ENCODE measurements around the gene LRRC26.

DNA sequence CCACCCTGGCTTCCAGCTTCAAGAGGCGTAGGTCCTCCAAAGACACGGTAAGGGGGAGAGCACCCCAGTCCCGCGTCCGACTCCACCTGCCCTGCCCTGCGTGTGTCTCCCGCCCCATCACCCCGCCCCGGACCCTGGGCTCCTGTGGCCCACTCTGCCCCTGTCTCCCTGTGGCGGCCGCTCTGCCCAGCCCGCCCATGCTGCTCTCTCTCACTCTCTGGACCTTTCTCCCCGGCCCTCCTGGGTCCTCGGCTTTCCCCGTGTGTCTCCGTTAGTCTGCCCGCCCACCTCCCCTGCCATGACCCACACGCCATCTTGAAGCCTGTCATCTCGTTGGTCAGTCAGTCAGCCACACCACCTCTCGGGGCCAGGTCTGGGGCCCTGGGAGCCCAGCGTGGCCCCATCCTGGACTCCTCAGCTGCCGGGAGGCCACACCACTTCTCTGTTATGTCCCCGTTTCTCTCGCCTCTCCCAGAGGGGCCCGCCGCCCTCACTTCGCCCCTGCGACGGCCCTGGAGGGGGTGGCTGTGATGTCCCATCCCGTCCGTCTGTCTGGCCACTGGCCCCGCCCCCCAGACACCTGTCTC is 4.5 kb downstream of the LRRC26 start:
- no peak for TF ChIP-seq POLR2AphosphoS5 (IDR thresholded peaks at IDR 0.05; ENCODE audit: borderline replicate concordance, low read depth, low read length)
- TF ChIP-seq EZH2 (IDR thresholded peaks at IDR 0.05): no peak

All from SK-N-MC (cell line).